ENCODE data around the gene NANOS1. TPM values are rescaled to one million over a fixed set of nuclear protein-coding genes. Genes with fewer than 3 reads are reported as not detected.

The NANOS1 gene
- total RNA-seq, 1 experiment from 2014 or later = 4.6 TPM

GRCh38 chr10:118997379-118997778 is 32.1 kb upstream of the NANOS1 start:
- TF ChIP-seq CTCF (IDR thresholded peaks at IDR 0.05; ENCODE audit: unreplicated experiment) = no peak
- Mint-ChIP-seq H3K27me3 (ENCODE audit: unreplicated experiment) (peaks cover 11% of the 10 kb centered on the region), H3K27ac (ENCODE audit: unreplicated experiment) (peak overlapping the region; percentile 29), H3K4me1 (ENCODE audit: low read depth, unreplicated experiment) (no peaks in the 10 kb centered on the region), H3K4me3 (ENCODE audit: low read depth, unreplicated experiment) (no peak overlapping the region), H3K36me3 (ENCODE audit: insufficient read depth, unreplicated experiment) (no peaks in the 10 kb centered on the region), H3K9me3 (ENCODE audit: low read depth, unreplicated experiment) (no peaks in the 10 kb centered on the region)
- intact Hi-C loops (cut with micrococcal nuclease; ENCODE audit: unreplicated experiment) = no loop called here
- DNase-seq = no peak
- CTCF ChIA-PET = no interaction called here
- BruUV-seq (replicated peaks) = no TSS peak

DNA sequence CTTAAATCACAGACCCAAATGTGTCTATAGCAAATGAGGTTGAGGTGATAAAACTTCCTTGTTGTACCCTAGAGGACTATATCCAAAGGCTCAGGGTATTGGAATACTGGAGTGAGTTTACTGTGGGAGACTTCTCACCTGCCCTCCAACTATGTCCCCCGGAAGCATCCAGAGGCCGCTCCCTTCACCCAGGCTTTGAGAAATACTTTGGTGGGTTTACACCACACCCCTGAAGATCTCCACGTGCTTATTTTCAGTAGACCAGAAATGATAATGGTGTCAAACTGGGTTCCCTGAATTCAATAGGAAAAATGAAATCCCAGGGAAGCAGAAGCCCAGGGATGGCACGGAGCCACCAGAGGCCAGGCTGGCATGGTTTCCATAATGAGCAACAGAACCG is 31.3 kb upstream of the NANOS1 start:
- Mint-ChIP-seq H3K27me3 (ENCODE audit: unreplicated experiment) (peaks cover 3% of the 10 kb centered on the region), H3K4me3 (ENCODE audit: low read depth, unreplicated experiment) (no peak overlapping the region), H3K4me1 (ENCODE audit: low read depth, unreplicated experiment) (no peaks in the 10 kb centered on the region), H3K27ac (ENCODE audit: unreplicated experiment) (peak overlapping the region; percentile 29), H3K36me3 (ENCODE audit: insufficient read depth, unreplicated experiment) (no peaks in the 10 kb centered on the region), H3K9me3 (ENCODE audit: low read depth, unreplicated experiment) (no peaks in the 10 kb centered on the region)
- intact Hi-C loops (cut with micrococcal nuclease; ENCODE audit: unreplicated experiment) = no loop called here
- no peak for DNase-seq
- TF ChIP-seq CTCF (IDR thresholded peaks at IDR 0.05; ENCODE audit: unreplicated experiment) = no peak
- CTCF ChIA-PET = no interaction called here
- BruUV-seq (replicated peaks) = no TSS peak

DNA sequence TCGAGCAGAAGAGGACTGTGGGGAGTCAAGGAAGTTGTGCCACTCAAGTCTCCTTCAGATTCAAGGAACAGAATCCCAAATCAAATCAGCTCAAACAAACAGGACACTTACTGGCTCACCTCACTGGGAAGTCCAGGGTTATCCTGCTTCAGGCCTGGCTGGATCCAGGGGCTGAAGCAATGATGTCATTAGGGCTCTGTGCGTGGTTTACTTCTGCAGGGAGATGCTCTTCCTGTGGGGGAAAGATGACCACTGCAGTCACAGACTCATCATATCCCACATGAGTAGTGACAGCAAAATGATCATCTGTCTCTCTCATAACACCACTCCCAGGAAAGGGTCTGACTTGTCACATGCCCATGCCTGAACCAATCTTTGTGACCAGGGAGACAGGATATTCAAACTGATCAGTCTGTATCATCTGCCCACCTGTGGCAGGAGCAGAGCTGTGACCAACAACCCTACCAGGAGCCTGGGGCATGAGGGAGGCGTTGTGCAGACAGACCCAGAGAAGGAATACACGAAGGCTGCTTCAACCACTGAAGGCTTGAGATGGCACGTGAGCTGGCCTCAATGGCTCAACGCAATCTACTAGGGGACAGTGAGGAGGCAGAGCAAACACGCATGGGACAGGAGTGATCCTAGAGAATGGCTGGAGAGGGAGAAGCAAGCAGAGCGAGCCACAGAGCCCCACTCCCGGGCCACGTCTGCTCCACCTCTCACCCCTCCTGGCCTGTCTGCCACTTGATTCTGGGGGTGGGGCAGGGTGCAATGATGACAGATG is 27.6 kb upstream of the NANOS1 start:
- CTCF ChIA-PET = no interaction called here
- Mint-ChIP-seq H3K9me3 (ENCODE audit: low read depth, unreplicated experiment) (no peaks in the 10 kb centered on the region), H3K4me1 (ENCODE audit: low read depth, unreplicated experiment) (peaks cover 6% of the 10 kb centered on the region), H3K27ac (ENCODE audit: unreplicated experiment) (no peak overlapping the region), H3K4me3 (ENCODE audit: low read depth, unreplicated experiment) (no peak overlapping the region), H3K27me3 (ENCODE audit: unreplicated experiment) (no peaks in the 10 kb centered on the region), H3K36me3 (ENCODE audit: insufficient read depth, unreplicated experiment) (peaks cover 4% of the 10 kb centered on the region)
- DNase-seq = no peak
- BruUV-seq (replicated peaks) = no TSS peak
- no peak for TF ChIP-seq CTCF (IDR thresholded peaks at IDR 0.05; ENCODE audit: unreplicated experiment)
- intact Hi-C loops (cut with micrococcal nuclease; ENCODE audit: unreplicated experiment) = loop anchor here (10.0 kb wide), 1 partner anchor 147 kb away; no protein-coding TSS in a partner anchor

- Mint-ChIP-seq H3K4me1 (ENCODE audit: low read depth, unreplicated experiment) (peaks cover 11% of the 10 kb centered on the region), H3K36me3 (ENCODE audit: insufficient read depth, unreplicated experiment) (peaks cover 4% of the 10 kb centered on the region), H3K4me3 (ENCODE audit: low read depth, unreplicated experiment) (no peak overlapping the region), H3K9me3 (ENCODE audit: low read depth, unreplicated experiment) (no peaks in the 10 kb centered on the region), H3K27me3 (ENCODE audit: unreplicated experiment) (no peaks in the 10 kb centered on the region), H3K27ac (ENCODE audit: unreplicated experiment) (no peak overlapping the region)
- intact Hi-C loops (cut with micrococcal nuclease; ENCODE audit: unreplicated experiment) = loop anchor here (10.0 kb wide), 1 partner anchor 149 kb away; no protein-coding TSS in a partner anchor
- no TSS peak for BruUV-seq (replicated peaks)
- CTCF ChIA-PET = no interaction called here
- no peak for TF ChIP-seq CTCF (IDR thresholded peaks at IDR 0.05; ENCODE audit: unreplicated experiment)
- no peak for DNase-seq
These were observed 25.8 kb upstream of the NANOS1 start for GRCh38 chr10:119003572-119004289.
